GM18873 (cell line): ENCODE results near the gene HOXA3.

ENCODE experiments used
- ATAC-seq: cut with Tn5 transposase; IDR thresholded peaks from one replicate; pipeline ENCODE4 v1.9.1; 2021; ENCODE audit warnings: mild to moderate bottlenecking, moderate library complexity, moderate number of reproducible peaks; ENCODE audit not compliant: unreplicated experiment, low FRiP score

HOXA3 gene

DNA sequence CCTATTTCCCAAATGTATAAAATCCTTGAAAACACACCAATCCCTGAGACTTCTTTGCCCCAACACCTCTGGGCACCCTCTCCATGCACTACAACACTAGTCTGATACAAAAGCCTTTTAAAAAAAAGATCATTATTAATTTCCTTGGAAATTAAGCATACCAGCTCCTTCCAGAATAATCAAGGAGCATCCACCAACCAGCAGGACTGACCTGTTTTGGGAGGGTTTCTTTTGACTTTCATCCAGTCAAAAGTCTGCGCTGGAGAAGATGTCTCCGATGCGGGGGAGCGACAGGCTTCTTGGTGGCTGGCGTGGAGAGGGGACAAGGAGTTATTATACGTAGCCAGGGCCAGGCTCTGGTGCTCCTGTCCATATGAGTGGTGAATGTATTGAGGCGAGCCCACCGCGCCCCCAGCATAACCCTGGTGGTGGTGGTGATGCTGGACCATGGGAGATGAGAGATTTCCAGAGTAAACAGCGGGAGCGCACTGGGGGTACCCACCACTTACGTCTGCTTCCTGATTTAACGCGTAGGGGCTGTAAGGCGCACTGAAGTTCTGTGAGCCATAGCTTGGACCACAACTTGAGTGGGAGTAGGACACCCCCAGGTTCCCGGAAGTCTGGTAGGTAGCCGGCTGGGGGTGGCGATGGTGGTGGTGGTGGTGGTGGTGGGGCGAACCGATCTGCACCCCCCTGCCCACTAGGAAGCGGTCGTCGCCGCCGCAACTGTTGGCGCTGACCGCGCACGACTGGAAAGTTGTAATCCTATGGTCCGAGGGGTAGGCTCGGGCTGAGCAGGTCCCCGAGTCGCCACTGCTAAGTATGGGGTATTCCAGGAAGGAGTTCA, 57.1 kb downstream of the HOXA3 start:
- no peak for ATAC-seq

DNA sequence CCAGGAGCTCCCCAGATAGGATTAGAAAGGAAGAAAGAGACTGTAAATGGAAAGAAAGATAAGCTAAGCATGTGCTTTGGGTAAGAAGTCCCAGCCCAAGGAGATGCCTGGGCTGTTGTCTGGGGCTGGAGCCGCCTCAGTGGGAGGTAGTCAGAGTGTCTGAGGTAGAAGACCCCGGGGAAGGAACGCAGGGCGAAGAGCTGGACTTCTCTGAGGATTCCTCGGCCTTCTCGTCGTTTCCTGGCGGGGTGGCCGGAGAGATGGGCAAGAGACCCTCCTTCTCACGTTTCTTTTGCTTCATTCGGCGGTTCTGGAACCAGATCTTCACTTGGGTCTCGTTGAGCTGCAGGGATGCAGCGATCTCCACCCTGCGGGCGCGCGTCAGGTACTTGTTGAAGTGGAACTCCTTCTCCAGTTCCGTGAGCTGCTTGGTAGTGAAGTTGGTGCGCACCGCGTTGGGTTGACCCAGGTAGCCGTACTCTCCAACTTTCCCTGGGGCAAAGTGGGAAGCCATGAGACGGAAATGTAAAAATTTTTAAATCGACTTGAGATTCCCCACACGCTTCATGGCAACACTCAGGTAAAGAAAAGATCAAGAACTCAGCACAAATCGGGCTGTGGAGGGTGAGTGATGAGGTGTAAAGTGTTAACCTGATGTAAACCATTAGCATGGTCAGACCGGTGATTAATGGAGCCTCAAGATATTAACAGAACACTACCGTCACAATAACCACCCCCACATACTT, 57.9 kb downstream of the HOXA3 start:
- ATAC-seq: no peak

DNA sequence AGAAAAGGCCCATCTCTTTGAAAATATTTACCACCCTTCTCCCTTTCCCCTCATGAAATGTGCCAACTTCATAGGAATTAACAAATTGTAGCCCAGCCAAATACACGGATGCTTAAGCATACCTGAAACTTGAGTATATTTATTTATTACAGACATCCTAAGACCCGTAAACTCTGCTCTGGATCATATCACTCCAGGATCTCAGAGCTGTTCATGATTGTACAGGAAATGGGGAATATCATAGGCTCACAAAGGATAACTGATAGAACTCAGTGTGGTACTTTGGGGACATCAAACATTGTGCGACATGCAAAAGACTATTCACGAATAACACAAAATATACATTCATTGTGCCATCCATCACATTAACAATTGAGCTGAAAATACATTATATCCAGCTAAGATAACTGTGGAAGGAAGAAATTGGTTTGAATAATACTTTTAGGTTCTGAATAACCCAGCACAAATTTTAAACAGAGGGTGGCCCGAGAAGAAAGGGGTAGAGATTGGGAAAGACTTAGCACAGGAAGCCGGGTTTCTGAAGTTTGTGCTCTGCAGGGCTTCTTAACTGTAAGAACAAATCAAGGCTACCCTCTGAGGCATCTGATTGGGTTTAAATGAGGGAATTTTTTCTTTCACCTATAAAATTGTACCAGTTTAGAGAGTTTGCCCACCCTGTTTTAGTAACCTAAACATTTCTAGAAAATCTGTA, 59.0 kb downstream of the HOXA3 start:
- no peak for ATAC-seq

DNA sequence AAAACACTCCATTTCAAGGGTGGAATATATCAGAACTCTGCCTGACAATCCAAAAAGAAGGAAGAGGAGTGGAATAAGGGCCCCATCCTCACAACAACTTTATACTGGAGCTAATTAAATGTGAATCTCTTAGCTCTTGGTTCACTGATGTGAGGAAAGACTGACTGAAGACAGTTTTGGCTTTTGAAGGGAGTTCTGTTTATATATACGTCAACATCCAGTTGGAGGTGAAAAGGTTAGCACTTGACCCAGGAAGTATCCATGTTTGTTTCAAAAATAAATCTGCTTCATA, 59.6 kb downstream of the HOXA3 start:
- ATAC-seq: no peak

DNA sequence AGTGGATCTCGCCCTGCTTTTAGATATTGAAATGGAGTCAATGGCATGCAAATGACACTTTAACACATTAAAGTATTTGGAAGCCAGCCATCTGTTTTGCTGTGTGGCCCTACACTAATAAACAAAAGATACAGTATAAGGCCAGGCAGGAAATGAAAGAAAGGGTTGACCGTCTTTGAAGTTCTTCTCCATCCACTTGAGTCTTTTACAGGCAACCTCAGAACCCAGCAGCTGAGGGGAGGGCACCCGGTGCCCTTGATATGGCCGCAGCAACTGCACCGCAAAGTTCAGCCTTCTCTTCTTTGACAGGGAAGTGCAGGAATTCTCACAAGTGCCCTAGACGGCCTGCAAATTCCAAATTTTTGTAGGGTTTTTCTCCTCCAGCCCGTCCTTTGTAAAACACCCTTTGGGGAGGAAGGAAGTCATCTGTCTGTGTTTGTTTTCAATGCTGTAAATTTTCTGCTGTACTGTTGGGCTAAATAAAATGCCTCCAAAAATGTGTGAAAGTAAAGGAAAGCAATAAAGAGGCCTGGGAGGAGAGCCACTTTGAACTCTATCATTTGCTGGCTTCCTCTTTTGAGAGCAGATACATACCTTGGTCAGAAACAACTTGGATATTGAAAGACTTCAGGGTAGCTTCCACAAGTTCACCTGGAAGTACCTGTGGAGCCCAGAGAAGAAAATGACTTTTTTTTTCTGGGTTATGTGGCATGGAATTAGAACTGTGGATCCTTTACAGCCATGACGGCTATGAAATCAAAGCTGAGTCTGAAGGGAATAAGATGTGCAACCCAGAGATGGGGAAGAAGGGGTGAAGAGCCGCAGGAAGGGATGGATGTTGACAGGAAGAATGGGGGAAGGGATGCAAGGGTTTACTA, 60.2 kb downstream of the HOXA3 start:
- ATAC-seq: no peak

DNA sequence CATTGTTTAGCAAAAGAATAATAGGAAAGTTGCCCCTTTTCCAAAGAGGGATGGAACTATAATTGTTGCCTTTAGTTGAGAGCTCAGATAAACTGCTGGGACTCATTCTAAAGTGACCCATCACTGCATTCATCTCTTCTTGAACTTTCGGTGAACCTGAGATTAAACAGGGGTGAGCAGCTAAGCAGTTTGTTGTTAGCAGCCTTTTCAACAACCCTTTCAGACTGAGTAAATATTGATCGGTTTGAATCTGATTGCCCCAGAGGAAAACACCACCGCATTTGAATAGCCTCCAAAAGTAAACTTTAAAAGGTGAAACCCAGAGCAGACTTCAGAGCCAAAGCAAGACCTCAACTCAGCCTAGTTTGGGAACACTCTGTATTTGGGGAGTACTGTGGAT, 61.3 kb downstream of the HOXA3 start:
- ATAC-seq: no peak

DNA sequence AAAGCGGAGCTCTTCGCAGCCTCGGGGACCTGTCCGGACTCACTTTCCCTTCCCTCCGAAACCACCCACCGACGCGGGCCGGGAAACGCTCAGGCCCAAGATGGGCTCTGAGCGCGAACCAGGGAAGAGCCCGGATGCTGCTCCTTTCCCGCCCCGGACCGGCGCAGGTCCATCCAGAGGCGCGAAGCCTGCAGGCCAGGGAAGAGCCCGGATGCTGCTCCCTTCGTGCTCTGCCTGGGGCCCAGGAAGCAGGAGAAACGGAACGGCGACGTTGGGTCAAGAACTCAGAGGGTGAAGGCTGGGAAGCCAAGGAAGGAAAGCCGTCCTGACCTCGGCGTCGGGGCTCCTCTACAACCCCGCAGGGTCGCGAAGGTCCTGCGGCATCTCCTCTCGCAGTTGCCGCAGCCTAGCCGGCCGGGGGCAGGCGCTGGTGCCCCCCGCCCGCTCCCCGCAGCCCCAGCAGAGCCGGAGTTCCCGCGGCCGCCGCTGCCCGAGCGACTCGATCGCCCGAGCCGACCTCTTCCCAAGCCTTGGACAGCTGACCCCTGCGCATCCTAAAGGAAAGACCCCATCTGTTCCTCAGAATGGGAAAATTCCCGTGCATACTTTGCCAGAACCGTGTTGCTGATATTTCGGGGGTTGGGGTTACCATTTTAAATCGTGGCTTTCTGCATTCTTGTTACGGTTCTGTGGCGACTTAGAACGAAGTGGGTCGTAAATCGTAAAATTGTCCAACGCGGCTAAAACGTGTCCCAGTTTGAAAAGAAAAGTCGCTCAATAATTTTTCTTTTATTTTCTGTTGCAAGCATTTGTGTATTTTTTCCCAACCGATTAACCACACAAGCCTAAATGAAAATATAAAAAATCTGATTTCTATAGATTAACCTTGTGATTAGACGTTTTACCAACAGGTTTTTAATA, 64.1 kb downstream of the HOXA3 start:
- ATAC-seq: no peak

DNA sequence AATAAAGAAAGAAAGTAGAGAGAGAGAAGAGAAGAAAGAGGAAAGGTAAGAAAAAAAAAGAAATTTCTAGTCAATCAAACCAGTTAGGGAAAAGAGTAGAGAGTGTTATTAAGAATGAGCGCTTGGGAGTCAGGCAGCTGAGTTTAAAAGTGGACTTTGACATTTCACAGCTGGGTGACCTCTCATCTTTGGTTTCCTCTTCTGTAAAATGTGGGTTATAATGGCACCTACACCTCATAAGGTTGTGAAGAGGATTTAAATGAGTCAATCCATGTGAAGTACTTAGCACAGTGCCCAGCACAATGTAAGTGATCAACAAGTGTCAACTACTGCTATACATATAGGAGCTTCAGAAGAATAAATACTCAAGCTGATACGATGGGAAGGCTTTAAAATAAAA, 68.7 kb downstream of the HOXA3 start:
- no peak for ATAC-seq

DNA sequence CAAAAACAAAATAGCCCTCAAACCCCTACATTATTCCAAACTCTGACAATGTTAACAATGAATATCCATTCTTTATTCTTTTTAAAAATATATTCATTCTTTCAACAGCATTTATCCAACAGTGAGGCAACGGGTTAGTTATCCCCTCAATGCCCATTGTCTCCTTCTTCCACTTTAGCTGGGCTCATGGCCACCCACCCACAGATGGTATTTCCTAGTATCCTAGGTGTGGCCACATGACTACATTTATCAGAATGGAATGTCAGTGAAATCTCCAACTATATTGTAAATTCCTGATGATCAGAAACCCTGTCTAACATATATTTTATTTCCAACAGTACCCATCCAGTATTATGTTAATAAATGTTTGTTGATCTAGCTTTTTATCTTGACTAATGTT, 70.2 kb downstream of the HOXA3 start:
- ATAC-seq: no peak

DNA sequence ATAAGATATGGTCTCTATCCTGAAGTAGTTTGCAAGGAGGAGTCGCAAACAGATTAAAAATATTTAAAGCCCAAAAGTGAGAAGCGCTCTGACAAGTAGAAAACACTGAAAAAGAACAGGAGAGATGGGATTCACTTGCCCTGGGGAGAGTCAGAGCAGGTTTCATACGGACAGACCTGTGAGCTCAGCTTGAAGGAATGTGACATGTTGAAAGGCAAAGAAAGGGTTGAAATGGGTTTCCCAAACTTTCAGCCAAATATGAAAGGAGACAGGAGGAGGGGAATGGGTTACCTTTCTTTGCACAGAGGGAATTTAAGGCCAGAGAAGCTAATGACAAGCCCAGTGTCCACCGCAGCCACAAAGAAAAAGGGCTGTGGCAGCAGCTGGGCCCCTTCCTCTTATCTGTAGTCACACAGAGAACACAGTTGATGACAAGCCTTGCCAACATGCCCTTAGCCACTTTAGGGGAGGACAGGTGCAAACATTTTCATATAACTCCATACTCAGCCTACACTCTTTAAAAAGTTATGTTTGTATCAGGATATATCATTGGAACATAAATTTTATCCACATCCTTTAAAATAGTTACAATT, 71.4 kb downstream of the HOXA3 start:
- no peak for ATAC-seq

DNA sequence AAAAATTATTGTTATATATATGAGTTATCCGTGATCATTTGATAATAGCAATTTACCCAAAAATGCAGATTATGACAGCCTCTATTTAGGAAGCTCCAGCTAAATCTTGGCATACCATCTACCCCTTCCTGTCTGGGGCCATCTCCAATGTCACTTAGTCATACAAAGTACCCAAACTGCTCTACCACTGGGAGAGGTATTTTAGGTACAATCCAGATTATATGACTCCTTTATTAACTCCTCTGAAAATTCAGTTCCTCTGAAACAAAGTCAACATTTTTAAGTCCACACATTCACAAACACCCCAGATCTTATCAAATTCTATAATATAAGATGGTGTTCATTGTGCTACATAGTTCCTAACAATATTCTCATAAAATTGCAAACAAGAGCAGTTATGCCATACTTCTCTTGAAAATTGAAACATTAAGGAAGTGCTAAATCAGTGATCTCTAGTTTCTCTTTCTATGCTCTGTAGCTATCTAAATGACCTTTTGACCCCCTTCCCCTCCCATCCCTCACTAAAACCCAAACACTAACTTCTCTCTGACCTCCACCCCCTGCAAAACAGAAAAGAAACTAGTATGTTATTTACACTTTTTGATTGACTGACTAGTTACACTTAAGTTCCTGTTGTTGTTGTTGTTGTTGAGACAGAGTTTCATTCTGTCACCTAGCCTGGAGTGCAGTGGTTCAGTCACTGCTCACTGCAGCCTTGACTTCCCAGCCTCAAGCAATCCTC, 73.0 kb downstream of the HOXA3 start:
- no peak for ATAC-seq

DNA sequence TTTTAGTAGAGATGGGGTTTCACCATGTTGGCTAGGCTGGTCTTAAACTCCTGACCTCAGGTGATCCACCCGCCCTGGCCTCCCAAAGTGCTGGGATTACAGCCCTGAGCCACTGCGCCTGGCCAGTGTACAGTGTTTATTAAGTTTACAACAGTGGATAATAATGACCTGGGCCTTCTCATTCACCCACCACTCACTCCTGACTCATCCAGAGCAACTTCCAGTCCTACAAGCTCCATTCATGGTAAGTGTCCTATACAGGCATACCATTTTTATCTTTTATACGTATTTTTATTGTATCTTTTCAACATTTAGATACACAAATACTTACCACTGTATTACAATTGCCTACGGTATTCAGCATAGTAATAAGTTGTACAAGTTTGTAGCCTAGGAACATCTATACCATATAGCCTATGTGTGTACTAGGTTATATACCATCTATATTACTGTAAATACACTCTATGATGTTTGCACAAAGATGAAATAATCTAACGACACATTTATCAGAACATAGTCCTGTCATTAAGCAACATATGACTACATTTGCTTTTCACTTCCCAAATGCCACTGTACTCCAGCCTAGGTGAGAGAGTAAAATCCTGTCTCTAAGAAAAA, 73.7 kb downstream of the HOXA3 start:
- no peak for ATAC-seq

DNA sequence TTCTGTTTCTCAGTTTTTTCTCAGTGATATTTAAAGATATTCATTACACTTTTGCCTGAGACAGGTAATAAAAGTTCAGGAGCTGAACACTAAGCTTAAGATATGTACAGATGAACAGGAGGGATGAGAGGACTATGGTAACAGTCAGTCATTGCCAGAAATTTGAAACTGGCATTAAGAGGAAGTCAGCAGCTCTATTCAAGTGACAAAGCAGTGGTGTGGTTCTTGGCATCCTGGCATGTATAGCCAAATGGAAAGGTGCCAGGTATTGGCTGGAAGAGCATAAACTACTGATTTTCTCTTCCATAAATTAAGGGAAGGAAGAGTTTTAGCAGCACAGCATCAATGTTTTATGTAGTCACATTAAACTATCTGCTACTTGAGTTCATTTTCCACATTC, 79.3 kb downstream of the HOXA3 start:
- no peak for ATAC-seq

DNA sequence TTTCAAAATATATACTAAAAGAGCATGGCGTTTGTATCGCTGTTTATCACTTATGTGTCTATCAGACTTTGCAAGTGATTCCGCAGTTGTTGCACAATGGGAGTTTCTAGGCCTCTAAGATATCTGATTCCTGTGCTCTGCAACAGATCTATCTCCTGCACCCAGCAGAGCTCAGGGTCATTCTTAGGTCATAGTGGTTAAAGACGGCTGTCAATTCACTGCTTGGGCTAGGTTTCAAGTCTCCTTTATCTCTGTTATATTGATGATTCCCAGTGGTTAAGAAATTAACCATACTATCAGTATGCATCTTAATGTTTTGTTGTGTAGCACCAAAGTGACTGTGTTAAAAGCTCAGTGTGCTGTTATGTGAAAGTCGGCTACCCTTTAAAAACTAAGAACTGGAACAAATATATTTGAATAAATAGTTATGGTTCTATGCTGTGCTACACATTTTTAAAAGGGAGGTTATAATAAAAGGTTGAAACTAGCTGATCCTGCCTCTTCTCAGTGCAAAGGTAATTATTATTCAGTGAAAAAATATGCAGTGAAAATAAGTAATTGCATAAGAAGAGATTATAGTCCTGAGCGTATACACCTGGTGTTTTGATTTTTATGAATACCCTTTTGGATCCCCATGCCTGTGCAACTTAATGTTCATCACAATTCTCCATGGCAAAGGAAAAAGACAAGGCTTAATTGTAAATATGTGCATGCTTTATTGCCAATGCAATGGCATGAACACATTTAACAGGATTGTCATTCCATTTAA, 80.6 kb downstream of the HOXA3 start:
- no peak for ATAC-seq

DNA sequence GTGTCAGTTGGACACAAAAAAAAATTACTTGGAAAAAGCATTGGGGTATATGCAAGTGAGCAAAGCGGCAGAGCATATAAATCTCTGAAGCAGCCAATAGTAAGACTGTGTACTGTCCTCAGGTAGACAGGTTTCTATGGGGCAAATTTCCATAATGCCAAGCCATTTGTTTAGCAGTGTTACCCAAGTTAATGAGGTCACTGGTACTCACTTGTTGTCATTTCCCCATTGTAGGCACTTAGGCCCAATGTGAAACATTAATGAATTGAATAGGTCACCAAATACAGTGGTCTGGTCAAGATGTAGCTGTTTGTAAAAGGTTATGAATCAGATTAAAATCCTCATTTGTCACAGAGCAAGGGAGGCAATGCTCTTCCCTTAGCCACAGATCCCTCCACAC, 84.1 kb downstream of the HOXA3 start:
- ATAC-seq: no peak

DNA sequence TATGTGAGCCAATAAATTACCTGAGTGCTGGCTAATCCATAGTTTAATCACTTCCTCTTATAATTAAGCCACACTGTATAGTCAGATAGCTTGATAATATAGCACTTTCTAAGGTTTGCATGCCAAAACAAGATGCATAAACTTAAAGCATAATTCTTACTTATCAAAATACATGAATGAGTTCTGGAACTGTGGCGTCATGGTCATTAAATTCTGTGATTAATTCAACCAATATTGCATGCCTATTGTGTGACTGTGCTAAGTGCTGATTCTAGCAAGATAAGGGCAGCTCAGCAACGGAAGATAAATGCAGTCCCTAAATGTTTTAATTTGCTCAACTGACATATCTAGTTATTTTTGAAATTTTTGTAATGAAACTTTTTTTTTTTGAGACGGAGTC, 86.2 kb downstream of the HOXA3 start:
- ATAC-seq: no peak

DNA sequence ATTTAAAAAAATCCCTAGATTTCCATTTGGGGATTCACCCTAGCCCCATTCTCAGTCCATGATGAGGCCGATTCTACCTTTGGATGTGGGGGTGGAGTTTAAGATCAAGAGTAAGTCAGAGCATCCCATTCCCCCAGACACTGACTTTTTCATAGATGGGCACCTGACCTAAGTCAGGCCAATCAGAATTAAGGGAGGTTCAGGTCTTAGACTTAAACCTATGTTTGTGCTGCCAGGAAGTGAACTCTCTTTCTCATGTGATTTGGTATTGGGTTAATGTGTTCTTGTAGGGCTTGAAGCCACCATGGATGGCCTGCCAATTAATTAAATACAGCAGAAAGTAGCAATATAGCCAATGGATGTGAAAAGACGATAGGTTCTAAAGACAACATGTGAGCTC, 86.7 kb downstream of the HOXA3 start:
- no peak for ATAC-seq
